Lung (tissue), 12 donors: ENCODE data around the gene GAA. TPM values are rescaled to one million over a fixed set of nuclear protein-coding genes. Genes with fewer than 3 reads are reported as not detected.

ENCODE experiments used
- ATAC-seq: fragments of 200-7000 bp; cut with Tn5 transposase; one replicate; pipeline ENCODE4 v1.9.1; 2020; ENCODE audit warnings: moderate number of reproducible peaks; ENCODE audit not compliant: insufficient read depth, low FRiP score
- DNase-seq, 3 donors: peaks; one replicate each; pipeline ENCODE4 v3.0.0-alpha.2; 2013 to 2017
- H3K27ac ChIP-seq, 2 donors: one replicate each; pipeline ENCODE4 v1.5.1; 2013; ENCODE audit warnings: mild to moderate bottlenecking in 2 of 2, moderate library complexity in 2 of 2, control low read depth in 1 of 2, inconsistent platforms in 1 of 2, low read depth in 1 of 2, low read length in 1 of 2
- H3K27me3 ChIP-seq, 3 donors: one replicate each; pipeline ENCODE4 v1.5.1; 2013; ENCODE audit warnings: low read length in 2 of 3; ENCODE audit not compliant: control insufficient read depth in 3 of 3, insufficient read depth in 3 of 3
- H3K36me3 ChIP-seq, 4 donors: one replicate each; pipeline ENCODE4 v1.5.1; 2013; ENCODE audit warnings: low read length in 4 of 4, mild to moderate bottlenecking in 1 of 4, moderate library complexity in 1 of 4; ENCODE audit not compliant: control insufficient read depth in 4 of 4, insufficient read depth in 4 of 4
- H3K4me1 ChIP-seq, 5 donors: one replicate each; pipeline ENCODE4 v1.5.1; 2013; ENCODE audit warnings: low read length in 5 of 5, mild to moderate bottlenecking in 2 of 5, moderate library complexity in 1 of 5; ENCODE audit not compliant: control insufficient read depth in 5 of 5, insufficient read depth in 5 of 5
- H3K4me3 ChIP-seq: one replicate; pipeline ENCODE4 v1.5.1; 2013; ENCODE audit warnings: mild to moderate bottlenecking, control low read depth, moderate library complexity
- H3K9ac ChIP-seq, 2 donors: one replicate each; pipeline ENCODE4 v1.5.1; 2013; ENCODE audit warnings: low read length in 2 of 2, control low read depth in 1 of 2; ENCODE audit not compliant: insufficient read depth in 1 of 2
- H3K9me3 ChIP-seq, 4 donors: one replicate each; pipeline ENCODE4 v1.5.1; 2013; ENCODE audit warnings: low read length in 3 of 4, mild to moderate bottlenecking in 1 of 4, moderate library complexity in 1 of 4; ENCODE audit not compliant: control insufficient read depth in 4 of 4, insufficient read depth in 3 of 4
- CTCF ChIP-seq: IDR thresholded peaks from 2 replicates; pipeline ENCODE4 v1.5.1; 2012; ENCODE audit warnings: mild to moderate bottlenecking; ENCODE audit errors: control extremely low read depth, extremely low read depth
- WGBS, 2 donors: extraction: QIAGEN DNeasy Blood & Tissue Kit; methylation state at CpG; one replicate each; pipeline ENCODE4 v1.1.7; 2013; 5-methylcytosine and 5-hydroxymethylcytosine counted together
- polyA plus RNA-seq, 2 donors: library from polyadenylated mRNA; stranded (reverse); fragments of 200-250 nt; gene quantifications; one replicate each; pipeline ENCODE4 v1.2.1, GENCODE V29; 2013
- total RNA-seq, 2 donors: library from RNA; depleted of rRNA in 1 of 2; stranded (reverse); fragments of >200 nt in 1 of 2; gene quantifications; one replicate each; pipeline ENCODE4 v1.2.1, GENCODE V29; 2014 to 2021
- donor health status: control.
- donor health status: control.
- donor health status: Bipolar disorder and iron deficiency.
- donor health status: healthy.
- donor health status: DM: yes; HTN: yes; CAD: no.

Gene GAA
- total and polyA plus RNA-seq, 4 donors = 30.5 to 88.6 (median 68.0) TPM

GRCh38 chr17:80080081-80080480 is 21.3 kb upstream of the GAA start:
- H3K27ac ChIP-seq = no peak overlapping the region
- WGBS, 2 donors = 91% methylated on average over 6 of the region's 6 CpGs
- DNase-seq = no peak
- ATAC-seq = no peak
- no peaks in the 10 kb centered on the region for H3K4me1 ChIP-seq
- no peak overlapping the region for H3K4me3 ChIP-seq
- no peaks in the 10 kb centered on the region for H3K36me3 ChIP-seq
- no peaks in the 10 kb centered on the region for H3K9me3 ChIP-seq
- H3K9ac ChIP-seq = no peak overlapping the region
- H3K27me3 ChIP-seq = no peaks in the 10 kb centered on the region
- no peak for TF ChIP-seq CTCF

DNA sequence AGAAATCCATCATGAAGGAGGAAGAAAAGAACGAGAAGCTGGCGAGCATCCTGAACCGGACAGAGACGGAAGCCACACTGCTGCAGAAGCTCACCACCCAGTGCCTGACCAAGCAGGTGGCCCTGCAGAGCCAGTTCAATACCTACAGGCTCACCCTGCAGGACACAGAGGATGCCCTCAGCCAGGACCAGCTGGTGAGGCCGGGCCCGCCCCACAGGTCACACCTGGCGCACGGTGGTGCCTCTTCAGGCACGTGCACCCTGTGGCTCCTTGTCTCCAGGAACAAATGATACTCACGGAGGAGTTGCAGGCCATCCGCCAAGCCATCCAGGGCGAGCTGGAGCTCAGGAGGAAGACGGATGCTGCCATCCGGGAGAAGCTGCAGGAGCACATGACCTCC is 19.8 kb upstream of the GAA start:
- Histone ChIP-seq H3K9ac (no peak overlapping the region), H3K9me3 (no peaks in the 10 kb centered on the region), H3K4me3 (no peak overlapping the region), H3K4me1 (no peaks in the 10 kb centered on the region), H3K27ac (no peak overlapping the region), H3K36me3 (no peaks in the 10 kb centered on the region), H3K27me3 (no peaks in the 10 kb centered on the region)
- ATAC-seq (no peak), DNase-seq (no peak)
- TF ChIP-seq CTCF = no peak
- WGBS, 2 donors = 91 to 94% methylated on average over 14 of the region's 14 CpGs

- H3K4me3 ChIP-seq = no peak overlapping the region
- H3K9me3 ChIP-seq = no peaks in the 10 kb centered on the region
- ATAC-seq (no peak), DNase-seq (peak; percentile 74 to 88 (median 84))
- no peak overlapping the region for H3K9ac ChIP-seq
- H3K36me3 ChIP-seq = no peaks in the 10 kb centered on the region
- H3K27me3 ChIP-seq = no peaks in the 10 kb centered on the region
- peak; percentile 54 for TF ChIP-seq CTCF
- no peak overlapping the region for H3K27ac ChIP-seq
- no peaks in the 10 kb centered on the region for H3K4me1 ChIP-seq
- WGBS, 2 donors = 29 to 30% methylated on average over 20 of the region's 20 CpGs
These were observed 18.8 kb upstream of the GAA start for GRCh38 chr17:80082403-80083135.
